Epithelial cell of alveolus of lung (primary cell): ENCODE data around the gene KRTAP12-2. TPM values are rescaled to one million over a fixed set of nuclear protein-coding genes. Genes with fewer than 3 reads are reported as not detected.

ENCODE experiments used
- total RNA-seq: library from RNA; depleted of rRNA; stranded (reverse); fragments of >200 nt; gene quantifications from 2 replicates; pipeline ENCODE4 v1.2.1, GENCODE V29; 2015

The KRTAP12-2 gene, protein sequence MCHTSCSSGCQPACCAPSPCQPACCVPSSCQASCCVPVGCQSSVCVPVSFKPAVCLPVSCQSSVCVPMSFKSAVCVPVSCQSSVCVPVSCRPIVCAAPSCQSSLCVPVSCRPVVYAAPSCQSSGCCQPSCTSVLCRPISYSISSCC
- total RNA-seq = not detected in 2 replicates

GRCh38 chr21:44666401-44667320 is at the start of gene KRTAP12-2:
Gene KRTAP12-2 (minus strand): TSS chr21:44666927. CDS start chr21:44666886, 41 bp downstream.

GRCh38 chr21:44711327-44712202 is 44.8 kb upstream of the KRTAP12-2 start, which contains the start of gene TSPEAR:
Gene TSPEAR (minus strand): TSS chr21:44711572. CDS start chr21:44711514, 58 bp downstream.

GRCh38 chr21:44697172-44697810 is 30.6 kb upstream of the KRTAP12-2 start, which contains the start of gene KRTAP10-12:
Gene KRTAP10-12 (plus strand): TSS chr21:44697172. CDS start chr21:44697202, 30 bp downstream.

GRCh38 chr21:44681861-44682579 is 15.3 kb upstream of the KRTAP12-2 start, which contains the start of gene KRTAP12-1:
Gene KRTAP12-1 (minus strand): TSS chr21:44682163. CDS start chr21:44682123, 40 bp downstream.

GRCh38 chr21:44657635-44658540 is 8.8 kb downstream of the KRTAP12-2 start, which contains the start of gene KRTAP12-3:
Gene KRTAP12-3 (plus strand): TSS chr21:44657932. CDS start chr21:44657980, 48 bp downstream.

GRCh38 chr21:44654576-44655175 is 12.1 kb downstream of the KRTAP12-2 start, which contains the start of gene KRTAP12-4:
Gene KRTAP12-4 (minus strand): TSS chr21:44654659. CDS start chr21:44654614, 45 bp downstream.

DNA sequence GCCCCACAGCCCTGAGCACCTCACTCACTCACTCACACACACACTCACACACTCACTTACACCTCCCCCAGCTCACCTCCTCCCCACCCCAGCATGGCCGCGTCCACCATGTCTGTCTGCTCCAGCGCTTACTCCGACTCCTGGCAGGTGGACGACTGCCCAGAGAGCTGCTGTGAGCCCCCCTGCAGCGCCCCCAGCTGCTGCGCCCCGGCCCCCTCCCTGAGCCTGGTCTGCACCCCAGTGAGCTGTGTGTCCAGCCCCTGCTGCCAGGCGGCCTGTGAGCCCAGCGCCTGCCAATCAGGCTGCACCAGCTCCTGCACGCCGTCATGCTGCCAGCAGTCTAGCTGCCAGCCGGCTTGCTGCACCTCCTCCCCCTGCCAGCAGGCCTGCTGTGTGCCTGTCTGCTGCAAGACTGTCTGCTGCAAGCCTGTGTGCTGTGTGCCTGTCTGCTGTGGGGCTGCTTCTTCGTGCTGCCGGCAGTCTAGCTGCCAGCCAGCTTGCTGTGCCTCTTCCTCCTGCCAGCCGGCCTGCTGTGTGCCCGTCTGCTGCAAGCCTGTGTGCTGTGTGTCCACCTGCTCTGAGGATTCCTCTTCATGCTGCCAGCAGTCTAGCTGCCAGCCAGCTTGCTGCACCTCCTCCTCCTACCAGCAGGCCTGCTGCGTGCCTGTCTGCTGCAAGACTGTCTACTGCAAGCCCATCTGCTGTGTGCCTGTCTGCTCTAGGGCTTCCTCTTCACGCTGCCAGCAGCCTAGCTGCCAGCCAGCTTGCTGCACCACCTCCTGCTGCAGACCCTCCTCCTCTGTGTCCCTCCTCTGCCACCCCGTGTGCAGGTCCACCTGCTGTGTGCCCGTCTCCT is 20.1 kb downstream of the KRTAP12-2 start, which contains the start of gene KRTAP10-11:
KRTAP10-11 (plus strand) TSS at position 49 of the 856 bp plus-strand sequence; CDS start at position 94, 45 bp downstream.

GRCh38 chr21:44637018-44637850 is 29.5 kb downstream of the KRTAP12-2 start, which contains the start of gene KRTAP10-10:
Gene KRTAP10-10 (plus strand): TSS chr21:44637356. CDS start chr21:44637418, 62 bp downstream.

DNA sequence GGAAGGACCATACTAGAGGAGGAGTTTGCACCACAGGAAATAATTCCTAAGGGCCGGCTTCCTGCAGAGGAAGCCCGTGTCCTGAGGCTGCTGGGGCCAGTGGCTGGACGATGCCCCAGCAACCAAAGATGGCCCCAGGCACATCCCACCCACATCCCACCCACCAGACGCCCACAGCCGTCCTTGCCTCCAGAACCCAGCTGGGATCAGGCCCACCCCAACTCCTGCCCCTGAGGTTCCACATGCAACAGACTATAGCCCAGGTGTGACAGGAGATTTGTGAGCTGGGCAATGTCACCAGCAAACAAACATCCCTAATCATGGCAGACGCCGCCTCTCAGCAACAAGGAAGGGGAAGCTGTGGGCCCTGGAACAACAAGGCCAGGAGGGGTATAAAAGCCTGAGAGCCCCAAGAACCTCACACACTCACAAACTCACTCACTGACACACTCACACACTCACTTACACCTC is 40.0 kb downstream of the KRTAP12-2 start, which contains the start of gene KRTAP10-9:
KRTAP10-9 (plus strand) TSS at position 421 of the 471 bp plus-strand sequence. CDS start 79 bp downstream, outside the sequence.

Other genes starting within 250 kb of the KRTAP12-2 start
- gene LRRC3, start 211.4 kb downstream of the KRTAP12-2 start, total RNA-seq = 0.64 and 1.0 TPM in 2 replicates
- gene KRTAP10-1, start 126.7 kb downstream of the KRTAP12-2 start, total RNA-seq = not detected in 2 replicates
- gene KRTAP10-2, start 115.4 kb downstream of the KRTAP12-2 start, total RNA-seq = not detected in 2 replicates
- not detected in 2 replicates for gene KRTAP10-3, start 108.1 kb downstream of the KRTAP12-2 start, total RNA-seq
- gene KRTAP10-4, start 93.2 kb downstream of the KRTAP12-2 start, total RNA-seq = not detected in 2 replicates
- not detected in 2 replicates for gene KRTAP10-5, start 86.3 kb downstream of the KRTAP12-2 start, total RNA-seq
- not detected in 2 replicates for gene KRTAP10-6, start 74.4 kb downstream of the KRTAP12-2 start, total RNA-seq
- gene KRTAP10-7, start 66.3 kb downstream of the KRTAP12-2 start, total RNA-seq = not detected in 2 replicates
- not detected in 2 replicates for gene KRTAP10-8, start 54.8 kb downstream of the KRTAP12-2 start, total RNA-seq
- gene KRTAP10-9, start 39.8 kb downstream of the KRTAP12-2 start, total RNA-seq = not detected in 2 replicates
- gene KRTAP10-10, start 29.6 kb downstream of the KRTAP12-2 start, total RNA-seq = not detected in 2 replicates
- gene KRTAP10-11, start 20.5 kb downstream of the KRTAP12-2 start, total RNA-seq = not detected in 2 replicates
- gene KRTAP12-4, start 12.3 kb downstream of the KRTAP12-2 start, total RNA-seq = not detected in 2 replicates
- gene KRTAP12-3, start 9.0 kb downstream of the KRTAP12-2 start, total RNA-seq = not detected in 2 replicates
- not detected in 2 replicates for gene KRTAP12-1, start 15.2 kb upstream of the KRTAP12-2 start, total RNA-seq
- not detected in 2 replicates for gene KRTAP10-12, start 30.2 kb upstream of the KRTAP12-2 start, total RNA-seq
- not detected in 2 replicates for gene TSPEAR, start 44.6 kb upstream of the KRTAP12-2 start, total RNA-seq
- gene UBE2G2, start 134.9 kb upstream of the KRTAP12-2 start, total RNA-seq = 26.0 and 36.0 TPM in 2 replicates
- gene SUMO3, start 151.1 kb upstream of the KRTAP12-2 start, total RNA-seq = 71.9 and 80.0 TPM in 2 replicates
- gene PTTG1IP, start 206.8 kb upstream of the KRTAP12-2 start, total RNA-seq = 221 and 345 TPM in 2 replicates